Activated naive CD8-positive, alpha-beta T cell treated with anti-CD3 and anti-CD28 coated beads, Interleukin-2, amount 10 ng/mL, durations not matched to agents 7 days and 5 days (primary cell): ENCODE results near the gene MPEG1. TPM values are rescaled to one million over a fixed set of nuclear protein-coding genes. Genes with fewer than 3 reads are reported as not detected.

Experiments used
- ATAC-seq: fragments of 150-1000 bp; cut with Tn5 transposase; one replicate; pipeline ENCODE4 v1.10.0; 2021; ENCODE audit warnings: low read depth, moderate library complexity
- POLR2A ChIA-PET: fragments of 350-600 bp; sonication (Branson Sonifier 250); formaldehyde crosslinking; loops from one replicate; lab custom pipeline; 2021; ENCODE audit warnings: antibody characterized with exemption; lab: Charles Lee
- DNase-seq: peaks from one replicate; pipeline ENCODE4 v3.0.0; 2021
- H3K27ac Mint-ChIP-seq: one replicate; pipeline ENCODE4 v1.8.0; 2022; ENCODE audit warnings: mild to moderate bottlenecking, mixed read lengths
- H3K27me3 Mint-ChIP-seq: one replicate; pipeline ENCODE4 v1.8.0; 2022; ENCODE audit warnings: mild to moderate bottlenecking, moderate library complexity, mixed read lengths
- H3K36me3 Mint-ChIP-seq: one replicate; pipeline ENCODE4 v1.8.0; 2021; ENCODE audit warnings: mild to moderate bottlenecking, mixed read lengths
- H3K4me1 Mint-ChIP-seq: one replicate; pipeline ENCODE4 v1.8.0; 2021; ENCODE audit warnings: mixed read lengths
- H3K4me3 Mint-ChIP-seq: one replicate; pipeline ENCODE4 v1.8.0; 2022; ENCODE audit warnings: mild to moderate bottlenecking, moderate library complexity, mixed read lengths
- H3K9me3 Mint-ChIP-seq: one replicate; pipeline ENCODE4 v1.8.0; 2021; ENCODE audit warnings: mixed read lengths
- total RNA-seq, 2 experiments: library from RNA; stranded (reverse); gene quantifications; one replicate each; pipeline ENCODE4 v1.2.3, GENCODE V29; 2021

Gene MPEG1
- 1 to 10 TPM; 1.7 to 2.0 TPM for total RNA-seq

GRCh38 chr11:59212744-59213631 is at the start of gene MPEG1:
TSS of gene MPEG1 (minus strand) at chr11:59212927. CDS start at chr11:59212865, 62 bp downstream.
- POLR2A ChIA-PET = no interaction called here
- Mint-ChIP-seq H3K9me3 (no peaks in the 10 kb centered on the region), H3K4me3 (no peak within 1 kb of the TSS), H3K36me3 (peaks cover 2% of the 10 kb centered on the region), H3K27me3 (peaks cover 12% of the 10 kb centered on the region), H3K27ac (no peak within 1 kb of the TSS), H3K4me1 (peaks cover 6% of the 10 kb centered on the region)
- no peak for ATAC-seq
- DNase-seq = no peak

- Mint-ChIP-seq H3K27ac (no peak overlapping the region), H3K4me1 (no peaks in the 10 kb centered on the region), H3K36me3 (no peaks in the 10 kb centered on the region), H3K4me3 (no peak overlapping the region), H3K27me3 (no peaks in the 10 kb centered on the region), H3K9me3 (no peaks in the 10 kb centered on the region)
- no peak for DNase-seq
- POLR2A ChIA-PET = no interaction called here
- no peak for ATAC-seq
These were observed 49.6 kb upstream of the MPEG1 start for GRCh38 chr11:59262177-59262818.

- Mint-ChIP-seq H3K9me3 (no peaks in the 10 kb centered on the region), H3K4me3 (no peak overlapping the region), H3K27me3 (no peaks in the 10 kb centered on the region), H3K4me1 (no peaks in the 10 kb centered on the region), H3K27ac (no peak overlapping the region), H3K36me3 (no peaks in the 10 kb centered on the region)
- no peak for ATAC-seq
- no peak for DNase-seq
- POLR2A ChIA-PET = no interaction called here
These were observed 48.4 kb upstream of the MPEG1 start for GRCh38 chr11:59261150-59261549.

GRCh38 chr11:59259867-59260475 is 47.2 kb upstream of the MPEG1 start:
- DNase-seq (no peak), ATAC-seq (no peak)
- POLR2A ChIA-PET = no interaction called here
- Mint-ChIP-seq H3K27me3 (no peaks in the 10 kb centered on the region), H3K4me1 (no peaks in the 10 kb centered on the region), H3K9me3 (no peaks in the 10 kb centered on the region), H3K36me3 (no peaks in the 10 kb centered on the region), H3K27ac (no peak overlapping the region), H3K4me3 (no peak overlapping the region)

GRCh38 chr11:59259047-59259446 is 46.3 kb upstream of the MPEG1 start:
- Mint-ChIP-seq H3K4me1 (no peaks in the 10 kb centered on the region), H3K27ac (no peak overlapping the region), H3K9me3 (no peaks in the 10 kb centered on the region), H3K36me3 (no peaks in the 10 kb centered on the region), H3K27me3 (peaks cover 3% of the 10 kb centered on the region), H3K4me3 (no peak overlapping the region)
- DNase-seq = no peak
- POLR2A ChIA-PET = no interaction called here
- ATAC-seq = no peak

GRCh38 chr11:59255281-59255680 is 42.6 kb upstream of the MPEG1 start:
- Mint-ChIP-seq H3K4me1 (no peaks in the 10 kb centered on the region), H3K4me3 (no peak overlapping the region), H3K9me3 (peaks cover 2% of the 10 kb centered on the region), H3K36me3 (no peaks in the 10 kb centered on the region), H3K27ac (no peak overlapping the region), H3K27me3 (peaks cover 4% of the 10 kb centered on the region)
- POLR2A ChIA-PET = no interaction called here
- DNase-seq (no peak), ATAC-seq (no peak)

- peaks cover 2% of the 10 kb centered on the region for H3K9me3 Mint-ChIP-seq
- ATAC-seq (no peak), DNase-seq (no peak)
- H3K4me3 Mint-ChIP-seq = no peak overlapping the region
- no peak overlapping the region for H3K27ac Mint-ChIP-seq
- peaks cover 4% of the 10 kb centered on the region for H3K27me3 Mint-ChIP-seq
- H3K4me1 Mint-ChIP-seq = no peaks in the 10 kb centered on the region
- no peaks in the 10 kb centered on the region for H3K36me3 Mint-ChIP-seq
- POLR2A ChIA-PET = no interaction called here
These were observed 41.6 kb upstream of the MPEG1 start for GRCh38 chr11:59254286-59254685.

- Mint-ChIP-seq H3K27me3 (peaks cover 4% of the 10 kb centered on the region), H3K4me3 (no peak overlapping the region), H3K27ac (no peak overlapping the region), H3K4me1 (peaks cover 4% of the 10 kb centered on the region), H3K36me3 (no peaks in the 10 kb centered on the region), H3K9me3 (peaks cover 5% of the 10 kb centered on the region)
- DNase-seq (no peak), ATAC-seq (no peak)
- POLR2A ChIA-PET = no interaction called here
These were observed 40.3 kb upstream of the MPEG1 start for GRCh38 chr11:59253001-59253400.

GRCh38 chr11:59249535-59249934 is 36.8 kb upstream of the MPEG1 start:
- Mint-ChIP-seq H3K36me3 (no peaks in the 10 kb centered on the region), H3K4me1 (peaks cover 12% of the 10 kb centered on the region), H3K9me3 (peaks cover 7% of the 10 kb centered on the region), H3K27me3 (peaks cover 6% of the 10 kb centered on the region), H3K27ac (no peak overlapping the region), H3K4me3 (no peak overlapping the region)
- POLR2A ChIA-PET = no interaction called here
- DNase-seq (no peak), ATAC-seq (no peak)

GRCh38 chr11:59247531-59248227 is 35.0 kb upstream of the MPEG1 start:
- Mint-ChIP-seq H3K27ac (no peak overlapping the region), H3K4me3 (no peak overlapping the region)
- POLR2A ChIA-PET = no interaction called here

GRCh38 chr11:59243633-59244032 is 30.9 kb upstream of the MPEG1 start:
- POLR2A ChIA-PET = no interaction called here
- Mint-ChIP-seq H3K36me3 (no peaks in the 10 kb centered on the region), H3K27ac (no peak overlapping the region), H3K9me3 (peaks cover 9% of the 10 kb centered on the region), H3K27me3 (peaks cover 10% of the 10 kb centered on the region), H3K4me3 (no peak overlapping the region), H3K4me1 (peaks cover 10% of the 10 kb centered on the region)
- ATAC-seq (no peak), DNase-seq (no peak)

More at GRCh38 chr11:59247531-59248227, 35.0 kb upstream of the MPEG1 start:
- H3K9me3 Mint-ChIP-seq = peaks cover 7% of the 10 kb centered on the region
- ATAC-seq (no peak), DNase-seq (no peak)
- peaks cover 8% of the 10 kb centered on the region for H3K27me3 Mint-ChIP-seq
- H3K4me1 Mint-ChIP-seq = peaks cover 12% of the 10 kb centered on the region
- no peaks in the 10 kb centered on the region for H3K36me3 Mint-ChIP-seq

GRCh38 chr11:59240322-59240721 is 27.6 kb upstream of the MPEG1 start:
- peaks cover 14% of the 10 kb centered on the region for H3K9me3 Mint-ChIP-seq
- H3K27me3 Mint-ChIP-seq = peaks cover 16% of the 10 kb centered on the region
- DNase-seq (no peak), ATAC-seq (no peak)
- POLR2A ChIA-PET = no interaction called here
- H3K27ac Mint-ChIP-seq = no peak overlapping the region
- H3K4me1 Mint-ChIP-seq = no peaks in the 10 kb centered on the region
- no peaks in the 10 kb centered on the region for H3K36me3 Mint-ChIP-seq
- no peak overlapping the region for H3K4me3 Mint-ChIP-seq

- no peaks in the 10 kb centered on the region for H3K36me3 Mint-ChIP-seq
- H3K4me3 Mint-ChIP-seq = no peak overlapping the region
- no peak for DNase-seq
- ATAC-seq = no peak
- H3K27me3 Mint-ChIP-seq = peaks cover 2% of the 10 kb centered on the region
- POLR2A ChIA-PET = no interaction called here
- no peak overlapping the region for H3K27ac Mint-ChIP-seq
- no peaks in the 10 kb centered on the region for H3K4me1 Mint-ChIP-seq
- peaks cover 3% of the 10 kb centered on the region for H3K9me3 Mint-ChIP-seq
These were observed 13.7 kb upstream of the MPEG1 start for GRCh38 chr11:59226396-59226795.
